T-cell (primary cell): ENCODE data around the gene SLC7A10. TPM values are rescaled to one million over a fixed set of nuclear protein-coding genes. Genes with fewer than 3 reads are reported as not detected.

Source experiments
- ATAC-seq, 4 experiments: fragments of 200-7000 bp in 3 of 4; fragments of 150-1000 bp in 1 of 4; cut with Tn5 transposase; replicated peaks in 1 of 4; 1 replicate in 3 of 4; 2 replicates in 1 of 4; pipeline ENCODE4 v1.10.0; 2021; ENCODE audit warnings: moderate library complexity in 3 of 4, mild to moderate bottlenecking in 2 of 4, moderate number of reproducible peaks in 1 of 4
- CTCF ChIA-PET, 2 donors: fragments of 300-600 bp; sonication (Branson Sonifier 250); formaldehyde crosslinking; loops; one replicate each; lab custom pipeline; 2022; ENCODE audit warnings: antibody characterized with exemption in 2 of 2; lab: Charles Lee
- POLR2A ChIA-PET, 2 donors: fragments of 300-600 bp; sonication (Branson Sonifier 250); formaldehyde crosslinking; loops; one replicate each; lab custom pipeline; 2022; ENCODE audit warnings: antibody characterized with exemption in 2 of 2; lab: Charles Lee
- DNase-seq, 35 experiments: peaks; one replicate each; pipeline versions ENCODE4 v3.0.0 to v3.0.0-alpha.2; 2013 to 2023
- H3K27ac ChIP-seq: one replicate; pipeline ENCODE4 v1.5.1; 2013; ENCODE audit warnings: low read length
- H3K27me3 ChIP-seq, 2 experiments: replicated peaks in 1 of 2; 1 replicate in 1 of 2; 2 replicates in 1 of 2; pipeline versions ENCODE4 v1.6.1 to v1.7.0; 2013; ENCODE audit warnings: low read length in 1 of 2, mixed read lengths in 1 of 2; ENCODE audit not compliant: control insufficient read depth in 2 of 2, insufficient read depth in 2 of 2; ENCODE audit errors: extremely low read depth in 1 of 2
- H3K36me3 ChIP-seq, 2 donors: 1 replicate in 1 of 2; 2 replicates in 1 of 2; pipeline versions ENCODE4 v1.6.1 to v1.7.0; 2013; ENCODE audit warnings: low read length in 1 of 2; ENCODE audit not compliant: control insufficient read depth in 2 of 2, insufficient read depth in 1 of 2; ENCODE audit errors: extremely low read depth in 1 of 2
- H3K4me1 ChIP-seq, 2 experiments: 1 replicate in 1 of 2; 2 replicates in 1 of 2; pipeline versions ENCODE4 v1.6.1 to v1.7.0; 2013; ENCODE audit warnings: low read length in 2 of 2, mixed read lengths in 1 of 2; ENCODE audit not compliant: insufficient read depth in 2 of 2, control insufficient read depth in 1 of 2; ENCODE audit errors: extremely low read depth in 1 of 2
- H3K4me3 ChIP-seq, 2 donors: 1 replicate in 1 of 2; 2 replicates in 1 of 2; pipeline versions ENCODE4 v1.5.1 to v1.7.0; 2013; ENCODE audit warnings: mild to moderate bottlenecking in 2 of 2, low read length in 1 of 2, moderate library complexity in 1 of 2; ENCODE audit not compliant: control insufficient read depth in 1 of 2; ENCODE audit errors: extremely low read depth in 1 of 2
- H3K9me3 ChIP-seq: 2 replicates; pipeline ENCODE4 v1.7.0; 2013
- H3K27ac Mint-ChIP-seq, 2 donors: one replicate each; pipeline ENCODE4 v1.8.0; 2020 to 2021; ENCODE audit warnings: mild to moderate bottlenecking in 2 of 2, mixed read lengths in 2 of 2
- H3K27me3 Mint-ChIP-seq, 2 donors: one replicate each; pipeline ENCODE4 v1.8.0; 2021 to 2022; ENCODE audit warnings: mixed read lengths in 2 of 2
- H3K36me3 Mint-ChIP-seq: one replicate; pipeline ENCODE4 v1.8.0; 2021; ENCODE audit warnings: mixed read lengths
- H3K4me1 Mint-ChIP-seq, 3 donors: one replicate each; pipeline ENCODE4 v1.8.0; 2020 to 2022; ENCODE audit warnings: mixed read lengths in 3 of 3, mild to moderate bottlenecking in 1 of 3
- H3K4me3 Mint-ChIP-seq, 3 donors: one replicate each; pipeline ENCODE4 v1.8.0; 2020 to 2022; ENCODE audit warnings: mild to moderate bottlenecking in 3 of 3, mixed read lengths in 3 of 3, moderate library complexity in 3 of 3
- H3K9me3 Mint-ChIP-seq, 3 donors: one replicate each; pipeline ENCODE4 v1.8.0; 2020 to 2022; ENCODE audit warnings: mixed read lengths in 3 of 3
- WGBS: methylation state at CpG from one replicate; pipeline ENCODE4 v1.1.5; 2013; ENCODE audit warnings: missing lambda C conversion rate; ENCODE audit not compliant: insufficient coverage; 5-methylcytosine and 5-hydroxymethylcytosine counted together
- total RNA-seq, 35 experiments: library from RNA in 6 of 35; stranded (reverse) in 6 of 35; fragments of 120-200 nt in 1 of 35; gene quantifications; one replicate each; pipeline versions ENCODE4 v1.2.1 to v1.2.4 and lab custom pipeline; 2013 to 2026

SLC7A10 gene
- total RNA-seq, 5 donors from 2014 or later (not counting 1 experiment from before 2014, with no cell fraction given) = not detected

GRCh38 chr19:33240181-33240771, 14.6 kb upstream of the SLC7A10 start:
- H3K27me3 ChIP-seq = peaks cover 0 to 17% of the 10 kb centered on the region in 2 experiments
- H3K27me3 Mint-ChIP-seq = peaks cover 4 to 9% of the 10 kb centered on the region in 2 donors
- no peaks in the 10 kb centered on the region for H3K36me3 Mint-ChIP-seq
- ATAC-seq = no peak
- H3K4me3 ChIP-seq = no peak overlapping the region
- POLR2A ChIA-PET = no interaction called here
- H3K9me3 Mint-ChIP-seq = no peaks in the 10 kb centered on the region
- DNase-seq = no peak
- WGBS = 98% methylated on average over 6 of the region's 8 CpGs
- peaks cover 0 to 7% (median 3%) of the 10 kb centered on the region in 3 donors for H3K4me1 Mint-ChIP-seq
- no peak overlapping the region for H3K4me3 Mint-ChIP-seq
- CTCF ChIA-PET = no interaction called here
- no peak overlapping the region for H3K27ac Mint-ChIP-seq
- H3K9me3 ChIP-seq = no peaks in the 10 kb centered on the region
- no peaks in the 10 kb centered on the region for H3K36me3 ChIP-seq
- H3K4me1 ChIP-seq = peaks cover 0 to 56% of the 10 kb centered on the region in 2 experiments
- H3K27ac ChIP-seq = no peak overlapping the region

GRCh38 chr19:33239223-33239975, 13.7 kb upstream of the SLC7A10 start:
- ATAC-seq = no peak
- H3K27ac ChIP-seq = no peak overlapping the region
- Mint-ChIP-seq H3K27me3 (peaks cover 4 to 11% of the 10 kb centered on the region in 2 donors), H3K36me3 (no peaks in the 10 kb centered on the region), H3K4me1 (peaks cover 0 to 9% (median 6%) of the 10 kb centered on the region in 3 donors), H3K4me3 (no peak overlapping the region), H3K9me3 (no peaks in the 10 kb centered on the region), H3K27ac (peak overlapping the region in 1 of 2 donors; percentile 13)
- ChIA-PET CTCF (interaction anchor here in 1 of 2 donors (0.9 kb wide), 1 partner anchor 166 kb away, joined by 6 read pairs; no protein-coding TSS in a partner anchor), POLR2A (no interaction called here)
- H3K36me3 ChIP-seq = no peaks in the 10 kb centered on the region
- no peak overlapping the region for H3K4me3 ChIP-seq
- WGBS = 100% methylated on average over 1 of the region's 10 CpGs
- peaks cover 0 to 60% of the 10 kb centered on the region in 2 experiments for H3K4me1 ChIP-seq
- DNase-seq = peak in 1 of 35 experiments; percentile 33
- peaks cover 0 to 25% of the 10 kb centered on the region in 2 experiments for H3K27me3 ChIP-seq
- no peaks in the 10 kb centered on the region for H3K9me3 ChIP-seq

- Histone ChIP-seq H3K4me3 (no peak overlapping the region), H3K36me3 (no peaks in the 10 kb centered on the region), H3K27ac (no peak overlapping the region), H3K9me3 (no peaks in the 10 kb centered on the region), H3K27me3 (peaks cover 0 to 29% of the 10 kb centered on the region in 2 experiments), H3K4me1 (peaks cover 0 to 60% of the 10 kb centered on the region in 2 experiments)
- peaks cover 0 to 9% (median 6%) of the 10 kb centered on the region in 3 donors for H3K4me1 Mint-ChIP-seq
- no peaks in the 10 kb centered on the region for H3K9me3 Mint-ChIP-seq
- DNase-seq = no peak
- H3K4me3 Mint-ChIP-seq = no peak overlapping the region
- H3K36me3 Mint-ChIP-seq = no peaks in the 10 kb centered on the region
- no peak for ATAC-seq
- H3K27me3 Mint-ChIP-seq = peaks cover 4 to 9% of the 10 kb centered on the region in 2 donors
- H3K27ac Mint-ChIP-seq = no peak overlapping the region
- WGBS = 87% methylated on average over 4 of the region's 10 CpGs
- POLR2A ChIA-PET = no interaction called here
- CTCF ChIA-PET = interaction anchor here in 1 of 2 donors (0.6 to 0.9 kb wide), 2 partner anchors 167 to 741 kb away, joined by 3 to 6 read pairs; no protein-coding TSS in a partner anchor
These were observed 13.0 kb upstream of the SLC7A10 start for GRCh38 chr19:33238481-33239149.

GRCh38 chr19:33236696-33237390, 11.2 kb upstream of the SLC7A10 start:
- ChIA-PET POLR2A (no interaction called here), CTCF (interaction anchor here (0.6 to 1.5 kb wide), 6 partner anchors 87 to 671 kb away, joined by 3 to 17 read pairs (median 4); partner anchors contain the start of gene CEBPG (in 1 of the 2))
- H3K9me3 Mint-ChIP-seq = no peaks in the 10 kb centered on the region
- WGBS = 84% methylated on average over 16 of the region's 16 CpGs
- DNase-seq (no peak), ATAC-seq (no peak)
- Histone ChIP-seq H3K36me3 (no peaks in the 10 kb centered on the region), H3K4me1 (peaks cover 0 to 54% of the 10 kb centered on the region in 2 experiments), H3K9me3 (no peaks in the 10 kb centered on the region), H3K4me3 (no peak overlapping the region), H3K27ac (no peak overlapping the region), H3K27me3 (peaks cover 2 to 39% of the 10 kb centered on the region in 2 experiments)
- no peak overlapping the region for H3K27ac Mint-ChIP-seq
- no peaks in the 10 kb centered on the region for H3K36me3 Mint-ChIP-seq
- peaks cover 0 to 6% of the 10 kb centered on the region in 2 donors for H3K27me3 Mint-ChIP-seq
- H3K4me1 Mint-ChIP-seq = peaks cover 0 to 9% (median 6%) of the 10 kb centered on the region in 3 donors
- H3K4me3 Mint-ChIP-seq = no peak overlapping the region

- ChIA-PET POLR2A (no interaction called here), CTCF (interaction anchor here (0.5 to 1.6 kb wide), 6 partner anchors 12 to 173 kb away, joined by 3 to 8 read pairs (median 4); partner anchors contain the start of gene CEBPG (in 1 of the 2))
- Histone ChIP-seq H3K27me3 (peaks cover 2 to 37% of the 10 kb centered on the region in 2 experiments), H3K4me1 (peaks cover 0 to 45% of the 10 kb centered on the region in 2 experiments), H3K27ac (no peak overlapping the region), H3K9me3 (no peaks in the 10 kb centered on the region), H3K36me3 (no peaks in the 10 kb centered on the region), H3K4me3 (no peak overlapping the region)
- Mint-ChIP-seq H3K27me3 (peaks cover 1 to 8% of the 10 kb centered on the region in 2 donors), H3K4me3 (peak overlapping the region in 1 of 3 donors; percentile 15), H3K4me1 (peaks cover 0 to 9% (median 6%) of the 10 kb centered on the region in 3 donors), H3K36me3 (no peaks in the 10 kb centered on the region), H3K27ac (no peak overlapping the region), H3K9me3 (no peaks in the 10 kb centered on the region)
- WGBS = 70% methylated on average over 15 of the region's 20 CpGs
- DNase-seq = peak in 1 of 35 experiments; percentile 30
- peak in 2 of 4 experiments; percentile 14 to 45 for ATAC-seq
These were observed 10.3 kb upstream of the SLC7A10 start for GRCh38 chr19:33235996-33236350.
